ENCODE data around the gene MISP3.

MISP3 gene

DNA sequence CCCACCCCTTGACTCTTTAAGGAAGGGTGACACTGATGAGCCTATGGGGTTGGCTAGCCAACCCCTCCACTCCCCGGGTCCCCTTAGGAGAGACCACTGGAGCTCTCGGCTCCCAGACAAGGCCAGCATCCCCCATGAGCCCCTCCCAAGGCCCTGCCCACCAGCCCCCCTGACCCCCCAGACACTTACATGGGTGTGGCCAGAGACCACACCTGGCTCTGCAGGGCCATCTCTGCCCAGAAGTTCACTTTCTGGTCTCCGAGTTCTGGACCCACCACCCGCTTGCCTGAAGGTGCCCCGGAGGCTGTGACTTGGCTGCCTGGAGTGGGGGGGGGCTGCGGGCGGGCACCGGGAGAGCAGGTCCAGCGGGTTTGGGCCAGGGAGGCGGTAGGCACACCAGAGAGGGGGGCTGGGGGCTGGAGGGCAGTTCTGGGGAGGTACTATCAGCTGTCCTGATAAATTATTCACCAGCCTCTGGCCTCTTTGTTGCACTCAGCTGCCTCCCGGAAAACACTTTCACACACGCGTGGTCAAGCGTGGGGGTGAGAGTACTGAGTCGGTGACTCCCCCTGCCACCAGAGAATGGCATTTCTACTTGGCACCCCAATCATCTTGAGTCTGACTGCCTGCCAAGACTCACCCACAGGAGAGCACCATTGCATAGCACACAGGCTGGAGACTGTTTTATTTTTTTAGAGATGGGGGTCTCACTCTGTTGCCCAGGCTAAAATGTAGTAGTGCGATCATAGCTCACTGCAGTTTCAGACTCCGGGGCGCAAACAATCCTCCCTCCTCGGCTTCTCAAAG is 10.6 kb upstream of the MISP3 start, which contains the start of gene PALM3:
Gene PALM3, minus strand, starts transcription at position 326 of the 807 bp plus-strand sequence. Its CDS starts 96 bp downstream, at position 230.
- Histone ChIP-seq H2AK5ac (ENCODE audit: low read depth, low read length) (no peak within 1 kb of the TSS), H3K9ac (ENCODE audit: low read depth, low read length, poor library complexity) (no peak within 1 kb of the TSS), H3K4me3 (ENCODE audit: low read length in 2 of 2) (no peak within 1 kb of the TSS), H2BK5ac (ENCODE audit: low read length) (no peak within 1 kb of the TSS), H4K8ac (ENCODE audit: low read depth, low read length) (no peak within 1 kb of the TSS), H3K27ac (replicated peaks; ENCODE audit: low read length) (no peak within 1 kb of the TSS), H2AFZ (ENCODE audit: low read length) (no peak within 1 kb of the TSS), H3K9me3 (replicated peaks in 1 of 2; ENCODE audit: control insufficient read depth in 2 of 2, insufficient read depth in 1 of 2, low read depth in 1 of 2, low read length in 2 of 2) (no peaks in the 10 kb centered on the region), H2BK120ac (ENCODE audit: low read depth, low read length) (no peak within 1 kb of the TSS), H3K27me3 (ENCODE audit: control insufficient read depth in 3 of 3, insufficient read depth in 3 of 3, low read depth in 1 of 3, low read length in 3 of 3) (peaks cover 0 to 19% (median 14%) of the 10 kb centered on the region in 3 experiments), H2BK15ac (ENCODE audit: low read length) (no peak within 1 kb of the TSS), H3K4ac (ENCODE audit: low read length) (no peak within 1 kb of the TSS), H3K36me3 (replicated peaks in 1 of 2; ENCODE audit: control insufficient read depth in 2 of 2, insufficient read depth in 2 of 2, low read length in 2 of 2) (no peaks in the 10 kb centered on the region), H3K4me2 (ENCODE audit: insufficient read depth, low read length, poor library complexity, severe bottlenecking) (no peak within 1 kb of the TSS), H3K23ac (ENCODE audit: low read depth, low read length, poor library complexity) (no peak within 1 kb of the TSS), H3K14ac (ENCODE audit: low read length) (no peak within 1 kb of the TSS), H4K91ac (ENCODE audit: low read depth, low read length, poor library complexity) (no peak within 1 kb of the TSS), H2BK12ac (ENCODE audit: low read length) (no peak within 1 kb of the TSS), H3K79me1 (ENCODE audit: low read depth, low read length) (no peaks in the 10 kb centered on the region), H3K18ac (ENCODE audit: low read length) (peak within 1 kb of the TSS; percentile 63), H3K4me1 (ENCODE audit: control insufficient read depth in 2 of 2, insufficient read depth in 1 of 2, low read depth in 1 of 2, low read length in 2 of 2) (peaks cover 3 to 4% of the 10 kb centered on the region in 2 donors)
- WGBS, 2 donors (ENCODE audit: extremely low coverage in 2 of 2, insufficient read length in 2 of 2, insufficient replicate concordance in 1 of 2): no CpG with 5 or more reads among the region's 19 CpGs
- no peak for DNase-seq (ENCODE audit: low spot score)

DNA sequence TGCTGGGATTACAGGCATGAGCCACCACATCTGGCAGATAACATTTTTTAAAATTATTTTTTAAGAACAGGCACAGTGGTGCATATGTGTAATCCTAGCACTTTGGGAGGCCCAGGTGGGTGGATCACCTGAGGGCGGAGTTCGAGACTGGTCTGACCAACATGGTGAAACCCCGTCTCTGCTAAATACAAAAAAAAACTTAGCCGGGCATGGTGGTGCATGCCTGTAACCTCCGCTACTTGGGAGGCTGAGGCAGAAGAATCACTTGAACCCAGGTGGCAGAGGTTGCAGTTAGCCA is 10.1 kb upstream of the MISP3 start:
- Histone ChIP-seq H2AK5ac (ENCODE audit: low read depth, low read length) (no peak overlapping the region), H2BK5ac (ENCODE audit: low read length) (no peak overlapping the region), H3K27me3 (ENCODE audit: control insufficient read depth in 3 of 3, insufficient read depth in 3 of 3, low read depth in 1 of 3, low read length in 3 of 3) (peaks cover 0 to 17% (median 14%) of the 10 kb centered on the region in 3 experiments), H3K36me3 (replicated peaks in 1 of 2; ENCODE audit: control insufficient read depth in 2 of 2, insufficient read depth in 2 of 2, low read length in 2 of 2) (no peaks in the 10 kb centered on the region), H3K23ac (ENCODE audit: low read depth, low read length, poor library complexity) (no peak overlapping the region), H3K14ac (ENCODE audit: low read length) (no peak overlapping the region), H4K8ac (ENCODE audit: low read depth, low read length) (no peak overlapping the region), H3K4me3 (ENCODE audit: low read length in 2 of 2) (no peak overlapping the region), H3K79me1 (ENCODE audit: low read depth, low read length) (no peaks in the 10 kb centered on the region), H3K9me3 (replicated peaks in 1 of 2; ENCODE audit: control insufficient read depth in 2 of 2, insufficient read depth in 1 of 2, low read depth in 1 of 2, low read length in 2 of 2) (no peaks in the 10 kb centered on the region), H3K4me2 (ENCODE audit: insufficient read depth, low read length, poor library complexity, severe bottlenecking) (no peak overlapping the region), H2BK15ac (ENCODE audit: low read length) (no peak overlapping the region), H3K4ac (ENCODE audit: low read length) (no peak overlapping the region), H2BK120ac (ENCODE audit: low read depth, low read length) (no peak overlapping the region), H2BK12ac (ENCODE audit: low read length) (no peak overlapping the region), H3K4me1 (ENCODE audit: control insufficient read depth in 2 of 2, insufficient read depth in 1 of 2, low read depth in 1 of 2, low read length in 2 of 2) (peaks cover 3 to 4% of the 10 kb centered on the region in 2 donors), H3K9ac (ENCODE audit: low read depth, low read length, poor library complexity) (no peak overlapping the region), H4K91ac (ENCODE audit: low read depth, low read length, poor library complexity) (no peak overlapping the region), H3K18ac (ENCODE audit: low read length) (no peak overlapping the region), H3K27ac (replicated peaks; ENCODE audit: low read length) (no peak overlapping the region), H2AFZ (ENCODE audit: low read length) (no peak overlapping the region)
- DNase-seq (ENCODE audit: low spot score): no peak
- no CpG with 5 or more reads among the region's 5 CpGs for WGBS, 2 donors (ENCODE audit: extremely low coverage in 2 of 2, insufficient read length in 2 of 2, insufficient replicate concordance in 1 of 2)

DNA sequence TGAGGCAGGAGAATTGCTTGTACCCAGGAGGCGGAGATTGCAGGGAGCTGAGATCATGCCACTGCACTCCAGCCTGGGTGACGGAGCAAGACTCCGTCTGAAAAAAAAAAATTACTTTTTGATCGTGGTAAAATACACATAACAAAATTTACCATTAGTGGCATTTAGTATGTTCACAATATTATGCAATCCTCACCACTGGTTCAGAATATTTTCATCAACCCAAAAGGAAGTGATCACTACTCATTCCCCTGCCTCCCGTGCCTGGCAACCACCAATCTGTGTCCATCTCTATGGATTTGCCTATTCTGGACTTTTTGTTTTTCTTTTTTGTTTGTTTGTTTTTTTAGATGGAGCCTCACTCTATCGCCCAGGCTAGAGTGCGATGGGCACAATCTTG is 9.5 kb upstream of the MISP3 start:
- Histone ChIP-seq H3K14ac (ENCODE audit: low read length) (no peak overlapping the region), H3K4me2 (ENCODE audit: insufficient read depth, low read length, poor library complexity, severe bottlenecking) (no peak overlapping the region), H3K9me3 (replicated peaks in 1 of 2; ENCODE audit: control insufficient read depth in 2 of 2, insufficient read depth in 1 of 2, low read depth in 1 of 2, low read length in 2 of 2) (no peaks in the 10 kb centered on the region), H2BK120ac (ENCODE audit: low read depth, low read length) (no peak overlapping the region), H3K4me1 (ENCODE audit: control insufficient read depth in 2 of 2, insufficient read depth in 1 of 2, low read depth in 1 of 2, low read length in 2 of 2) (peaks cover 2 to 3% of the 10 kb centered on the region in 2 donors), H3K4me3 (ENCODE audit: low read length in 2 of 2) (no peak overlapping the region), H2BK12ac (ENCODE audit: low read length) (no peak overlapping the region), H3K79me1 (ENCODE audit: low read depth, low read length) (no peaks in the 10 kb centered on the region), H3K18ac (ENCODE audit: low read length) (no peak overlapping the region), H2AK5ac (ENCODE audit: low read depth, low read length) (no peak overlapping the region), H3K4ac (ENCODE audit: low read length) (no peak overlapping the region), H3K23ac (ENCODE audit: low read depth, low read length, poor library complexity) (no peak overlapping the region), H3K36me3 (replicated peaks in 1 of 2; ENCODE audit: control insufficient read depth in 2 of 2, insufficient read depth in 2 of 2, low read length in 2 of 2) (no peaks in the 10 kb centered on the region), H4K91ac (ENCODE audit: low read depth, low read length, poor library complexity) (no peak overlapping the region), H4K8ac (ENCODE audit: low read depth, low read length) (no peak overlapping the region), H3K27me3 (ENCODE audit: control insufficient read depth in 3 of 3, insufficient read depth in 3 of 3, low read depth in 1 of 3, low read length in 3 of 3) (peaks cover 0 to 12% (median 12%) of the 10 kb centered on the region in 3 experiments), H2BK15ac (ENCODE audit: low read length) (no peak overlapping the region), H2AFZ (ENCODE audit: low read length) (no peak overlapping the region), H3K9ac (ENCODE audit: low read depth, low read length, poor library complexity) (no peak overlapping the region), H3K27ac (replicated peaks; ENCODE audit: low read length) (no peak overlapping the region), H2BK5ac (ENCODE audit: low read length) (no peak overlapping the region)
- WGBS, 2 donors (ENCODE audit: extremely low coverage in 2 of 2, insufficient read length in 2 of 2, insufficient replicate concordance in 1 of 2): no CpG with 5 or more reads among the region's 7 CpGs
- no peak for DNase-seq (ENCODE audit: low spot score)

DNA sequence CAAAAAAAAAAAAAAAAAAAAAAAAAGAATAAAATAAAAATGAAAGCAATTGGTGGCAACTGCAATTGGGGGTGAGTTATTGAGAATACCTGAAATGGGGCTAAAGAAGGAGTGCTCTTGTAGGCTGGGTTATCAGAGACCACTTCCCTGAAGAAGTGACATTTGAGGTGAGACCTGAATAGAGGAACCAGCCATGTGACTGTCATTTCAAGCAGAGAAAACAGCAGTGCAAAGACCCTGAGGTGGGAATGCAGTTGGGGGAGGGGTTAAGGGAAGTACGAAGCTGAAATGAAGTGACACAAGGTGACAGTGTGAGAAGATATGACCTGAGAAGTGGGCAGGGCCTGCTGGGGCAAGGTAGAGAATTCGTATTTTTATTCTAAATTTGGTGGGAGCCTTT is 6.5 kb upstream of the MISP3 start:
- no peak for DNase-seq (ENCODE audit: low spot score)
- Histone ChIP-seq H3K4me1 (ENCODE audit: control insufficient read depth in 2 of 2, insufficient read depth in 1 of 2, low read depth in 1 of 2, low read length in 2 of 2) (no peaks in the 10 kb centered on the region), H3K4ac (ENCODE audit: low read length) (no peak overlapping the region), H3K9ac (ENCODE audit: low read depth, low read length, poor library complexity) (no peak overlapping the region), H3K23ac (ENCODE audit: low read depth, low read length, poor library complexity) (no peak overlapping the region), H2BK12ac (ENCODE audit: low read length) (no peak overlapping the region), H3K4me3 (ENCODE audit: low read length in 2 of 2) (no peak overlapping the region), H4K91ac (ENCODE audit: low read depth, low read length, poor library complexity) (no peak overlapping the region), H3K4me2 (ENCODE audit: insufficient read depth, low read length, poor library complexity, severe bottlenecking) (no peak overlapping the region), H3K18ac (ENCODE audit: low read length) (no peak overlapping the region), H2AK5ac (ENCODE audit: low read depth, low read length) (no peak overlapping the region), H3K36me3 (replicated peaks in 1 of 2; ENCODE audit: control insufficient read depth in 2 of 2, insufficient read depth in 2 of 2, low read length in 2 of 2) (no peaks in the 10 kb centered on the region), H2BK120ac (ENCODE audit: low read depth, low read length) (no peak overlapping the region), H3K14ac (ENCODE audit: low read length) (no peak overlapping the region), H2AFZ (ENCODE audit: low read length) (no peak overlapping the region), H4K8ac (ENCODE audit: low read depth, low read length) (no peak overlapping the region), H3K9me3 (replicated peaks in 1 of 2; ENCODE audit: control insufficient read depth in 2 of 2, insufficient read depth in 1 of 2, low read depth in 1 of 2, low read length in 2 of 2) (no peaks in the 10 kb centered on the region), H2BK5ac (ENCODE audit: low read length) (no peak overlapping the region), H2BK15ac (ENCODE audit: low read length) (no peak overlapping the region), H3K79me1 (ENCODE audit: low read depth, low read length) (no peaks in the 10 kb centered on the region), H3K27me3 (ENCODE audit: control insufficient read depth in 3 of 3, insufficient read depth in 3 of 3, low read depth in 1 of 3, low read length in 3 of 3) (no peaks in the 10 kb centered on the region), H3K27ac (replicated peaks; ENCODE audit: low read length) (no peak overlapping the region)
- WGBS, 2 donors (ENCODE audit: extremely low coverage in 2 of 2, insufficient read length in 2 of 2, insufficient replicate concordance in 1 of 2): no CpG with 5 or more reads among the region's 2 CpGs

Measured in neuronal stem cell (in vitro differentiated cells).